22Rv1 (cell line): ENCODE measurements around the gene OR4D5.

ENCODE experiments used
- ZFX ChIP-seq: fragments of 450-650 bp; IDR thresholded peaks from 2 replicates; pipeline ENCODE4 v1.6.1; 2017; ENCODE audit warnings: antibody characterized with exemption, borderline replicate concordance
- TF ChIP-seq, protein P1 (sequence below): fragments of 450-650 bp; IDR thresholded peaks from 2 replicates; pipeline ENCODE4 v1.5.1; 2017; ENCODE audit warnings: mild to moderate bottlenecking

DNA sequence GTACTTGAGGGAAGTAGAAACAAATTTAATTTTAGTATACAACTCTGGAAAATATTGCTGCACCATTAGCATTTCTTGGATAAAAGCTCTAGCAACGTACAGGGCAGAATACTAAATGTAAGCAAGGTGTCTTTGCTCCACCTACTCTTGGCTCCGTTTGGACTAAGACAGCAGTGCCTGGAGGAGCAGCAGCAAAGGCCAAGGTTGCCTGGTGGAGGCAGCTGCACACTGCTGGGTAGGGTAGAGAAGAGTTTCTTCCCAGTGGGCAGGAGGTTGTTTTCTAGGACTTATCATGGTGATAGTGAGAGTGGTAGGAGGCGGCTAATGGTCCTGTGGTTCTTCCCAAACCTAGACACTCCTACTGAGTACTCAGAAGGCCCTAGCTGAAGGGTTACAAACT, 39.6 kb upstream of the OR4D5 start:
- TF ChIP-seq, protein P1, sequence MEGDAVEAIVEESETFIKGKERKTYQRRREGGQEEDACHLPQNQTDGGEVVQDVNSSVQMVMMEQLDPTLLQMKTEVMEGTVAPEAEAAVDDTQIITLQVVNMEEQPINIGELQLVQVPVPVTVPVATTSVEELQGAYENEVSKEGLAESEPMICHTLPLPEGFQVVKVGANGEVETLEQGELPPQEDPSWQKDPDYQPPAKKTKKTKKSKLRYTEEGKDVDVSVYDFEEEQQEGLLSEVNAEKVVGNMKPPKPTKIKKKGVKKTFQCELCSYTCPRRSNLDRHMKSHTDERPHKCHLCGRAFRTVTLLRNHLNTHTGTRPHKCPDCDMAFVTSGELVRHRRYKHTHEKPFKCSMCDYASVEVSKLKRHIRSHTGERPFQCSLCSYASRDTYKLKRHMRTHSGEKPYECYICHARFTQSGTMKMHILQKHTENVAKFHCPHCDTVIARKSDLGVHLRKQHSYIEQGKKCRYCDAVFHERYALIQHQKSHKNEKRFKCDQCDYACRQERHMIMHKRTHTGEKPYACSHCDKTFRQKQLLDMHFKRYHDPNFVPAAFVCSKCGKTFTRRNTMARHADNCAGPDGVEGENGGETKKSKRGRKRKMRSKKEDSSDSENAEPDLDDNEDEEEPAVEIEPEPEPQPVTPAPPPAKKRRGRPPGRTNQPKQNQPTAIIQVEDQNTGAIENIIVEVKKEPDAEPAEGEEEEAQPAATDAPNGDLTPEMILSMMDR, result no peak
- TF ChIP-seq ZFX, result no peak
